ENCODE measurements around the gene ELP6.

ELP6 gene

GRCh38 chr3:47513125-47513929 lies at the start of gene ELP6:
Gene ELP6, minus strand, starts transcription at chr3:47513712. Its CDS starts 122 bp downstream, at chr3:47513590.
- TF ChIP-seq CTCF (conservative IDR thresholded peaks at IDR 0.05): peak; percentile 70
- H3K27ac ChIP-seq: peak within 1 kb of the TSS; percentile 98

GRCh38 chr3:47556351-47556750 lies 42.8 kb upstream of the ELP6 start:
- no peak for TF ChIP-seq CTCF (conservative IDR thresholded peaks at IDR 0.05)
- no peak overlapping the region for H3K27ac ChIP-seq

- no peak for TF ChIP-seq CTCF (conservative IDR thresholded peaks at IDR 0.05)
- no peak overlapping the region for H3K27ac ChIP-seq
These were observed 40.8 kb upstream of the ELP6 start for GRCh38 chr3:47554335-47554734.

- H3K27ac ChIP-seq: no peak overlapping the region
- TF ChIP-seq CTCF (conservative IDR thresholded peaks at IDR 0.05): no peak
These were observed 39.9 kb upstream of the ELP6 start for GRCh38 chr3:47553407-47553806.

- TF ChIP-seq CTCF (conservative IDR thresholded peaks at IDR 0.05): no peak
- H3K27ac ChIP-seq: no peak overlapping the region
These were observed 29.1 kb upstream of the ELP6 start for GRCh38 chr3:47542471-47543173.

- TF ChIP-seq CTCF (conservative IDR thresholded peaks at IDR 0.05): no peak
- H3K27ac ChIP-seq: no peak overlapping the region
These were observed 28.1 kb upstream of the ELP6 start for GRCh38 chr3:47541583-47542108.

- no peak for TF ChIP-seq CTCF (conservative IDR thresholded peaks at IDR 0.05)
- no peak overlapping the region for H3K27ac ChIP-seq
These were observed 26.8 kb upstream of the ELP6 start for GRCh38 chr3:47540281-47540680.
